NCI-H1694 (cell line): ENCODE data around the gene TAF4.

Source experiments
- DNase-seq: peaks from one replicate; lab custom pipeline; 2025; lab: John Stamatoyannopoulos, UW

The TAF4 gene

DNA sequence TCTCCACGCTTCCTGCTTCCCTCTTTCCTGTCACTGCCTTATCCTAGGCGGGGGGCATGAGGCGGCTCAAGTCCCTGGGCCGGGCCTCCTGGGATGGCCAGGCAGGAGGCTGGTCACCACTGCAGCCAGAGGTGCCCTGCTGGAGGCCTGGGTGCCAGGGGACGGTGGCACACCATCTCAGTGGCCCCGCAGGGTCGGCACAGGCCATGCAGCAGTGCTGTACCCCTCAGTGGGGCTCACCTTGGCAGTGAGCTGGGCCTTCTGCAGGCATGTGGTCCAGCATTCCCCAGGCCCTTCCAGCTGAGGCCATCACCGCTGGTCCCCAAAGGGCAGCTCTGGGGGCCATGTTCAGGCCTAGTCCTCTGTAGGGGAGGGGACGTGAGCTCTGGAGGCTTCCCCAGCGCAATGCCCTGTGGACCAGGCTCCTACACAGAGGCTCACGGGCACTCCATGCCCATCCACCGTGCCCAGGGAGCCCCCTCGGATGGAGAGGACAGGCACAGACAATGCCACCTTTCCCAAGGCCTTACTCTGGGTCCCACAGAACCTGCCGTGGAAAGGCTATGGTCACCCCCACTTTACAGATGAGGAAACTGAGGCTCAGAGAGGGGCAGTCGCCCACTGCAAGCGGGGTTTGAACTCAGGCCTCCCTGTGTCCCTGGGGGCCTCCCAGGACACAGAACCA, 123.8 kb downstream of the TAF4 start:
- DNase-seq, result no peak

- no peak for DNase-seq
Measured at GRCh38 chr20:61940976-61941720, 124.5 kb downstream of the TAF4 start.

GRCh38 chr20:61940491-61940890, 125.2 kb downstream of the TAF4 start:
- no peak for DNase-seq

GRCh38 chr20:61939691-61940360, 125.9 kb downstream of the TAF4 start:
- no peak for DNase-seq

DNA sequence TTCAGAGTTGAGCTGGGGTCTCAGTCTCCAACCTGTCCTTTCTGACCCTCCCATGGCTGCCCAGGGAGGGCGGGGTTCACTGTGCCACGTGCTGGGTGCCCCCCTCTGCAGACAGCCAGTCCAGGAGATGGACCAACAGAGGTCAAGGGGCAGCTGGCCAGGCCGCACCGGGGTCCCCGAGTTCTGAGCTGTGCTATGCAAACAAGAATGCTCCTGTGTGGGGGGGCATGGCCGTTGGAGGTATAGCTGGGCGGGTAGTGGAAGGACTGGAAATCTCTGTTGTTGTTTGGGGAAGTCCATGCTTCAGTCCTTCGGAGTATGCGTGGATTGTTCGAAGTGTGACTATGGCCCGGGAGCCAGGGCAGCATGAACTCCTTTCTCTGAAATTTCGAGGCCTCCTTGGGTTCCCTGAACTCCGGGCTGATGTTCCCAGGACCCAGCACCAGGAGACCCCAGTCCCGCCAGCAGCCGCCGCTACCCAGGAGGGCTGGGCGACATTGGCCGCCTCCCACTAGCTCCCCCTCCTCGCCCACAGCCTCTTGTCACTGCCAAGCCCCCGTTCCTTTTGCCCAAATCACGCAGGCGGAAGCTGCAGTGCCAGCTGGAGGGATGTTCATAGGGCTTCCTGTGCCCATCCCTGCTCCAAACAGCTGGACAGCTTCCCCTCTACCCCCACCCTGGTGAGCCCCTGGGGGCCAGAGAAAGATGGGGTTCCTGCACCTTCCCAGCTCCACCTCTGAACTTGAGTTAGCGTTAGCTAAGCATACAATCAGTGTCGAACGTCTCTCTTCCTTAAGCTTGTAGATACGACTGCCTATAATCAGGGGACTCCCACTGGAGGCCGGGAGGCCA, 126.6 kb downstream of the TAF4 start:
- DNase-seq, result no peak

- DNase-seq, result no peak
Measured at GRCh38 chr20:61937963-61938838, 127.5 kb downstream of the TAF4 start.

DNA sequence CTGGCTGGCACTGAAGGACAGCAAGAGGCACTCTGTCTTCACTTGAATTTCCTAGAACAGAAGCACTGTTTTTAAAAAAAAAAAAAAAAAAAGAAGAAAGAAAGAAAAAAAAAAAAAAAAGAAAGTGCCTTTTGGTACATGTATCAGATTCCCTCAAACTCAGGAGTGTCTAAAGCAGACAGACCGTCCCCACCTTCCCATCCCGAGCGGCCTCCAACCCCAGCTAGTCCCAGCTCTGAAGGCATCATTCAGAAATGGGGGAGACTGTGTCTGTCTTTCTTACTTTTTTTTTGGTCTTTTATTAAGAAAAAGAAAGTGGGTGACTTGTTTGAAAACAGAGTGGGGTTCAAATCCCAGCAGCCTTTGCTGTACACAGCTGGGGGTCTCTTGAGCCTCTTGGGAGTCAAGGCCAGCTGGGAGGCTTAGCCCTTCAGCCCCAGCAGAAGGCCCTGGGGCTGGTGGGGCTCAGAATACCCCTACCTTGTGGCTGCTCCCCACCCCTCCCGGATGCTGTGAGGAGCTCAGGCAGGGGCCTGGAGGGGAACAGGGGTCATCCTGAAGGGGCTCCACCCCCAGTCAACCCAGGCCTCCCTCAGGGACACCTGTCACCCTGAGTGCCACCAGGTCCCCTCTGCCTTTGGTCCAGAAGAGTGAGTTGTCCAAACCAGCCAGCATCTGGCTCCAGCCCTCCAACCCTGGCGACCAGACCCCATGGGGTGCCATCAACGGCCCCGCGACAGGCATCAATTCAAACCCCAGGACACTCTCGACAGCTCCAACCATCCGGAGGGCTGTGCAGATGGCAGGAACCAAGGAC, 128.3 kb downstream of the TAF4 start:
- DNase-seq, result no peak

DNA sequence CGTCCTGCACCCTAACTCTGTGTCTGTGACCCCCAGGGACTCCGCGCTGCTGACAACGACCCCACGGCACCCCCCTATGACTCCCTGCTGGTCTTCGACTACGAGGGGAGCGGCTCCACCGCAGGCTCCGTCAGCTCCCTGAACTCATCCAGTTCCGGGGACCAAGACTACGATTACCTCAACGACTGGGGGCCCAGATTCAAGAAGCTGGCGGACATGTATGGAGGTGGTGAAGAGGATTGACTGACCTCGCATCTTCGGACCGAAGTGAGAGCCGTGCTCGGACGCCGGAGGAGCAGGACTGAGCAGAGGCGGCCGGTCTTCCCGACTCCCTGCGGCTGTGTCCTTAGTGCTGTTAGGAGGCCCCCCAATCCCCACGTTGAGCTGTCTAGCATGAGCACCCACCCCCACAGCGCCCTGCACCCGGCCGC, 129.0 kb downstream of the TAF4 start:
- no peak for DNase-seq

DNA sequence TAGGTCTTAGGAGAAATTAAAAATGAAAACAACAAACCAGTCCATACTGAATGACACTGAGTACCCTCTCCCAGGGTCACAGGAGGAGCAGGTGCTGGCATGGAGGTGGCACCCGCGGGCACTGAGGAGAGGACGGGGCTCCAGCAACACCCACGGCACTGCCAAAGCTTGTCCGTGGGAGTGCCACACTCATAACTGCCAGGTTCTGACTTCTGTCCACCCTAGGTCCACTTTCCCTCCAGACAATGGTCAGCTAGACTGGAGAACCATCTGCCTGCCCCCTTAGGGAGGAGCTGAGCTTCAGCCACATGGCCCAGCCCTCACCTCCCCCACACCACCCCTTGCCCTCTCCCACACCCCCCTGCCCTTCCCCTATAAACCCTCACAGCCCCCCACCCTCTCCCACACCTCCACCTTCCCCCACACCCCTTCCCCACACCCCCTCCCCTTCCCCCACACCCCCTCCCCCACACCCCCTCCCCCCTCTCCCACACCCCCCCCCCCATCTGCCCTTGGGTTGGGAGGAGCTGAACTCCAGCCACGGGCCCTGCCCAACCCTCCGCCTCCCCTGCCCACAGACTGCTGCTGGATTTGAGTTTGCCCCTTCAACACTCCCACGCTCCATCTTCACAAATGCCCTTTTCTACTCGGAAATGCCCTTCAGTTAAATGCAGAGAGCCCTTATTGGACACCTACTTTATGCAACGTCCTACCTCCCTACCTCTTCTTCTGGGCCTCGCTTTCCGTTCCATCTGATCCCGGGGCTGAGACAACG, 129.6 kb downstream of the TAF4 start:
- no peak for DNase-seq

DNA sequence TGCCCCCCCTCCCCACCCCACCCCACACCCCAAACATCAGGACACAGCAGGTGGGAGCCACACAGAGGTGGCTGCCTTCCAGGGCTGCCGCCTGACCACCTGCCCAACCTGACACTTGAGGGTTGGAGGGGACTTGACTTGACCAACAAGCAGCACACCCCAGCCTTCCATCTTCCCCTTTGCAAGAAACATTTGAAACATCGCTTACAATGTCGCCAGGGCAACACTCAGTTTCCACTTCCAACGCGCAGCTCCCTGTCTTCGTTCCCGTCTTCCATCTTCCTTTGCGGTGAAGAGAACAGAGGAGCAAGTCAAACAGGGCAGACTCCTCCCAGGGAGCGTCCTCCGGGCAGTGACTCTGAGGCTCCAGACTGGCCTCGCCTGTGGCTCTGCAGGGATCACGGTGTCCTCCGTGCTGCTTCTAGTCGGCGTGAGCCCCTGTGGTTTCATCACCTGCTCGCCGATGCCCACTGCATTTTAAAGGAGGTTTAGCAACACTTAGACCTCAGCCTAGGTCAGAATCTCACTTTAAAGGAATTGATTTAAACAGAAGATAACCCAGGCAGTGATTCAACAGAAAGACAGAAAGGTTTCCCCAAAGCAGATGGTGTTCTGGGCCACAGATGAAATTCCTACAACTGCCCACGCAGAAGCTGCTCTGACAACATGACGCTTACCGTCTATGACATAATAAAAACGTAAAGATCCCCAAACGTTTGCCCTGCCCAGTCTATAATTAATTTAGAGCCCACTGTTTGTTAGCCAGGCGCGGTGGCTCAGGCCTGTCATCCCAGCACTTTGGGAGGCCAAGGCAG, 130.8 kb downstream of the TAF4 start:
- no peak for DNase-seq

GRCh38 chr20:61933951-61934715, 131.5 kb downstream of the TAF4 start:
- DNase-seq, result no peak

GRCh38 chr20:61933481-61933950, 132.2 kb downstream of the TAF4 start:
- no peak for DNase-seq

DNA sequence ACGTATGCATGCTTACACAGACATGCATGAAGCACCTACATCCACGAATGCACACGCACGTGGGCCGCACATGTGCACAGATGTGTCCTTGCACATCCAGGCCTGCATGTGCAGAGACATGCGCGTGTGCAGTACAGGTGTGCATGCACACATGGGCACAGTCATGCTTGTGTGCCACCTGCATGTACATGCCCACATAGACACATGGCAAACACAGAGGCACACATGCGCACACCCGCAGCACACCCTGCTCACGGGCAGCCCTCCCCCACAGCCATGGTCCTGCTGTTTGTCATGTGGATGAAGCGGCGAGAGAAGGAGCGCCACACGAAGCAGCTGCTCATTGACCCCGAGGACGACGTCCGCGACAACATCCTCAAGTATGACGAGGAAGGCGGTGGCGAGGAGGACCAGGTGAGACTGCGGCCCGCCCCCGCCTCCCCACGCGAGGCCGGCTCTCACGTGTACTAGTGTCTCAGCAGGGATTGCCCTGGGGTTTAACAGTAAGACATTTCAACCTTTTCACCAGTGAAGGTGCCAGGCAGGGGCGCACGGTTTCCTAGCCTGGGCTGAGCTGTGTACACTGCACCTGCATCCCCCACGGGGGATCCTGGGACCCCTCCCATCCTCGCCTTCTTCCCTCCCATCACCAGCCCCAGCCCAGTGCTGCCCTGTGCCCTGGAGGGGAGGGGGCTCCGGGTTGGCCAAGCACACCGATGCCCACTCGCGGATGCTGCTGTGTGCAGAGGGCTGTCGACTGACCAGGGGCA, 132.8 kb downstream of the TAF4 start:
- no peak for DNase-seq

- no peak for DNase-seq
Measured at GRCh38 chr20:61932199-61932592, 133.5 kb downstream of the TAF4 start.

GRCh38 chr20:61931476-61932198, 134.0 kb downstream of the TAF4 start:
- no peak for DNase-seq

GRCh38 chr20:61930776-61931475, 134.8 kb downstream of the TAF4 start:
- no peak for DNase-seq
